A673 (cell line): ENCODE data around the gene HNRNPA2B1. TPM values are rescaled to one million over a fixed set of nuclear protein-coding genes. Genes with fewer than 3 reads are reported as not detected.

Experiments
- BruUV-seq: library from RNA; stranded (reverse); fragments of 400-500 nt; replicated peaks from 2 replicates; lab custom pipeline; 2021; lab: Mats Ljungman, UMichigan
- CTCF ChIA-PET: fragments of 300-600 bp; sonication (Branson Sonifier 250); formaldehyde crosslinking; loops from one replicate; lab custom pipeline; 2022; ENCODE audit warnings: antibody characterized with exemption; lab: Charles Lee
- POLR2A ChIA-PET: fragments of 300-600 bp; sonication (Branson Sonifier 250); formaldehyde crosslinking; loops from one replicate; lab custom pipeline; 2022; ENCODE audit warnings: antibody characterized with exemption; ENCODE audit not compliant: low non-redundant PET; lab: Charles Lee
- DNase-seq: peaks from one replicate; pipeline ENCODE4 v3.0.0-alpha.2; 2015; ENCODE audit warnings: low spot score
- H3K27ac ChIP-seq: fragments of 200-600 bp; sonication (generic); 2 replicates; pipeline ENCODE4 v1.5.1; 2016; ENCODE audit warnings: mixed run types, low read depth, mild to moderate bottlenecking, mixed read lengths, antibody characterized with exemption, low read length; ENCODE audit not compliant: poor library complexity, severe bottlenecking
- H3K27me3 ChIP-seq: fragments of 200-600 bp; sonication (generic); replicated peaks from 2 replicates; pipeline ENCODE4 v1.6.1; 2017; ENCODE audit warnings: mixed run types, low read depth, mild to moderate bottlenecking, mixed read lengths, antibody characterized with exemption, low read length; ENCODE audit not compliant: insufficient read depth, poor library complexity
- H3K36me3 ChIP-seq: fragments of 200-600 bp; sonication (generic); 2 replicates; pipeline ENCODE4 v1.6.1; 2016; ENCODE audit warnings: mixed run types, mild to moderate bottlenecking, mixed read lengths, antibody characterized with exemption, low read length; ENCODE audit not compliant: insufficient read depth, poor library complexity, severe bottlenecking
- H3K4me1 ChIP-seq: fragments of 200-600 bp; sonication (generic); 2 replicates; pipeline ENCODE4 v1.6.1; 2017; ENCODE audit warnings: mixed run types, mild to moderate bottlenecking, mixed read lengths, antibody characterized with exemption, low read length; ENCODE audit not compliant: insufficient read depth, poor library complexity, severe bottlenecking
- H3K4me3 ChIP-seq: fragments of 200-600 bp; sonication (generic); 2 replicates; pipeline ENCODE4 v1.5.1; 2016; ENCODE audit warnings: low read depth, mixed run types, mild to moderate bottlenecking, mixed read lengths, low read length; ENCODE audit not compliant: poor library complexity, severe bottlenecking
- H3K9me3 ChIP-seq: fragments of 200-600 bp; sonication (generic); 2 replicates; pipeline ENCODE4 v1.6.1; 2016; ENCODE audit warnings: mixed run types, low read depth, mild to moderate bottlenecking, mixed read lengths, antibody characterized with exemption, low read length; ENCODE audit not compliant: poor library complexity, severe bottlenecking
- CTCF ChIP-seq: fragments of 300-800, 200-600 bp; sonication (generic); conservative IDR thresholded peaks from 2 replicates; pipeline ENCODE4 v1.5.1; 2017; ENCODE audit warnings: low read depth, mild to moderate bottlenecking, antibody characterized with exemption, low read length, moderate library complexity, mixed read lengths
- EZH2 ChIP-seq: fragments of 200-600 bp; sonication (generic); IDR thresholded peaks from 2 replicates; pipeline ENCODE4 v1.6.1; 2017; ENCODE audit warnings: borderline replicate concordance, low read depth, mild to moderate bottlenecking, mixed read lengths, antibody characterized with exemption, low read length; ENCODE audit not compliant: poor library complexity, severe bottlenecking
- intact Hi-C: fragments of 100-400 bp; cut with micrococcal nuclease; formaldehyde crosslinking; loops from one replicate; pipeline ENCODE4 v1.10.0; 2022; ENCODE audit not compliant: unreplicated experiment
- total RNA-seq: library from RNA; stranded (reverse); gene quantifications from 2 replicates; pipeline ENCODE4 v1.2.3, GENCODE V29; 2021

HNRNPA2B1 gene
- total RNA-seq, 1 experiment from 2014 or later = 1,229 TPM

GRCh38 chr7:26172048-26172447, 28.5 kb downstream of the HNRNPA2B1 start:
- DNase-seq = no peak
- ChIA-PET POLR2A (no interaction called here), CTCF (no interaction called here)
- Histone ChIP-seq H3K27me3 (no peaks in the 10 kb centered on the region), H3K4me3 (no peak overlapping the region), H3K36me3 (no peaks in the 10 kb centered on the region), H3K9me3 (no peaks in the 10 kb centered on the region), H3K27ac (no peak overlapping the region), H3K4me1 (no peaks in the 10 kb centered on the region)
- intact Hi-C loops = no loop called here
- no TSS peak for BruUV-seq
- TF ChIP-seq EZH2 = no peak
- TF ChIP-seq CTCF = no peak

GRCh38 chr7:26171601-26172000, 28.9 kb downstream of the HNRNPA2B1 start:
- Histone ChIP-seq H3K4me3 (no peak overlapping the region), H3K27me3 (no peaks in the 10 kb centered on the region), H3K9me3 (no peaks in the 10 kb centered on the region), H3K27ac (no peak overlapping the region), H3K36me3 (no peaks in the 10 kb centered on the region), H3K4me1 (no peaks in the 10 kb centered on the region)
- no peak for DNase-seq
- CTCF ChIA-PET = no interaction called here
- TF ChIP-seq EZH2 = no peak
- POLR2A ChIA-PET = no interaction called here
- no TSS peak for BruUV-seq
- intact Hi-C loops = no loop called here

DNA sequence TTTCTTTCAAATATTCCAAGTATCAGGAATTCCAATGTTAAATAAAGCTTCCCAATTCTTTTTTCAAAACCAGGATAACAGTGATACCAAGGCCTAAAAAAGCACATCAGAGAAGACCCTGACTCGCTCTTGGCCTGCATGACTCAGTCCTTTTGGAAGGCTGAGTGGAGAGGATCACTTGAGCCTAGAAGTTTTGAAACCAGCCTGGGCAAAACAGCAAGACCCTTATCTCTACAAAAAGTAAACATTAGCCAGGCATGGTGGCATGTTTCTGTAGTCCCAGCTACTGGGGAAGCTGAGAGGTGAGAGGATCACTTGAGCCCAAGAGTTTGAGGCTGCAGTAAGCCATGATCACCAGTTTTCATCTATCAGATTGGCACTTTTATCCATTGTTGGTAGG, 29.9 kb downstream of the HNRNPA2B1 start:
- H3K4me1 ChIP-seq = no peaks in the 10 kb centered on the region
- TF ChIP-seq EZH2 (no peak), CTCF (no peak)
- no TSS peak for BruUV-seq
- intact Hi-C loops = no loop called here
- no peak overlapping the region for H3K27ac ChIP-seq
- CTCF ChIA-PET = no interaction called here
- POLR2A ChIA-PET = no interaction called here
- H3K4me3 ChIP-seq = no peak overlapping the region
- no peak for DNase-seq
- H3K36me3 ChIP-seq = no peaks in the 10 kb centered on the region
- H3K9me3 ChIP-seq = no peaks in the 10 kb centered on the region
- no peaks in the 10 kb centered on the region for H3K27me3 ChIP-seq

DNA sequence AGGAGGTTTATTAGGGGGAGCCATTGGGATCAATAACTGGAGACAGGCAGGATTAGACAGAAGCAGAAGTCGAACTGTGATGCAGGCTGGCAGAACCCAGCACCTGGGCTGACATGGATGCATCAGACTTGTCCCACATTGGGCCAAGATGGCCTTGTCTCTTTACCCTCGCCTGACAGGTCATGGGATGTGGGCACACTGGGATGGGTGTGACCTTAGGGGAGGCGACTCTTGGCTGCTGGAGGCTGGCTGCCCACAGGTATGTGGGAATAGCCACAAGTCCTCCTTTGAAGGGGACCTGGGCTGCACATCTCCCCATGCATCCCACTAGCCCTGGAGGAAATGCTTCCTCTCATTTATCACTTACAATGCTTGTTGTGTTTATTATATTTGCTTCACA, 31.3 kb downstream of the HNRNPA2B1 start:
- H3K4me3 ChIP-seq = no peak overlapping the region
- TF ChIP-seq CTCF (no peak), EZH2 (no peak)
- no peak for DNase-seq
- H3K9me3 ChIP-seq = no peaks in the 10 kb centered on the region
- no peaks in the 10 kb centered on the region for H3K36me3 ChIP-seq
- H3K27ac ChIP-seq = no peak overlapping the region
- H3K4me1 ChIP-seq = no peaks in the 10 kb centered on the region
- intact Hi-C loops = no loop called here
- POLR2A ChIA-PET = no interaction called here
- CTCF ChIA-PET = no interaction called here
- H3K27me3 ChIP-seq = no peaks in the 10 kb centered on the region
- BruUV-seq = no TSS peak
